ENCODE results near the gene SLC16A3.

DNA sequence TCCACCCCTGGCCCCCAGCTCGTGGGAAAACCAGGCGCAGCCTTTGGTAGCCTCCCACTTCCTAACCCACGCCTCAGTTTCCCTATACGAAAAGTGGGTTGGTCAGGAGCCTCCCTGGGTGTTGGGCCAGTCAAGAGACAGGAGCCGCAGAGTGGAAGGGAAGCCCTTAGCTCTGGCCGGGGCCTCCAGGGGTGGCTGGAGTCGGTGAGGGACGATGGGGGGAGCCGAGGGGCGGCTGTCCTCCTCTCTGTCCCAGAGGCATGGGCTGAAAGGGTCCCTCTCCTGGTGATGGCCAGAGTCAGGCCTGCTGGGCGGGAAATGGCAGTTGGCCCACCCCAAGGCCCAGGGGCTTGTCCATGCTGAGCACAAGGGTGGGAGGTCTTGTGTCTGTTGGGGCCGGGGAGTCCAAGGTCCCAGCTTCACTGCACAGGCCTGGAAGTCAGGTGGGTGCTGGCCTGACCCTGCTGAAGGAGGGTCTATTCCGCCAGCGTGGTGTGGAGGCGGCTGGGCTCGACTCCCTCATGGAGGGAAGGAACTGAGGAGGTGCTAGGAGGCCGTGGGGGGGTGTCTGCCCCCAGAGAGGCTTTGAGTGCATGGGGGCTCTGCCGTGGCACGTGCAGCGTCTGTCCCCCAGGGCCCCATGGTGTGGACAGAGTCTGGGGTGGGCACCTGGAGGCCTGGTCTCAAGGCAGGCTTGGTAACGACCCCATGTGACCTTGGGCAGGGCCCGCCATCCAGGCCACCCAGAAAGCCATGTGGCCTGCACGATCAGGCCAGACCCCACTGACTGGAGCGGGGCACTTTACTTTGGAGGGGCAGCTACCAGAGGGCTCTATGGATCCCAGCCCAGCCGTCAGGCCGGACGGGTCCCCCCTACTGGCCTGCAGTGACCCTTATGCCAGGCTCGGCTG, 1.1 kb downstream of the SLC16A3 start:
- TF ChIP-seq GATA2 (IDR thresholded peaks at IDR 0.05; ENCODE audit: low read depth, low read length): no peak
- TF ChIP-seq GATA3 (IDR thresholded peaks at IDR 0.05; ENCODE audit: low read depth, low read length): no peak

Measured in SH-SY5Y (cell line).